ENCODE measurements around the gene CRYGB. TPM values are rescaled to one million over a fixed set of nuclear protein-coding genes. Genes with fewer than 3 reads are reported as not detected.
A peak's percentile ranks its signal among the peaks of the same experiment; 100 is the strongest.

The CRYGB gene
- total and polyA plus RNA-seq, 2 of the 13 experiments (the other 11 are each of a cell fraction or from before 2014, with no cell fraction given): not detected

- TF ChIP-seq RARA (CRISPR knock-in tag; IDR thresholded peaks at IDR 0.05): 0 out of 2 replicates have a peak, but pooled peaks have one; percentile 21
- TF ChIP-seq, protein P1, sequence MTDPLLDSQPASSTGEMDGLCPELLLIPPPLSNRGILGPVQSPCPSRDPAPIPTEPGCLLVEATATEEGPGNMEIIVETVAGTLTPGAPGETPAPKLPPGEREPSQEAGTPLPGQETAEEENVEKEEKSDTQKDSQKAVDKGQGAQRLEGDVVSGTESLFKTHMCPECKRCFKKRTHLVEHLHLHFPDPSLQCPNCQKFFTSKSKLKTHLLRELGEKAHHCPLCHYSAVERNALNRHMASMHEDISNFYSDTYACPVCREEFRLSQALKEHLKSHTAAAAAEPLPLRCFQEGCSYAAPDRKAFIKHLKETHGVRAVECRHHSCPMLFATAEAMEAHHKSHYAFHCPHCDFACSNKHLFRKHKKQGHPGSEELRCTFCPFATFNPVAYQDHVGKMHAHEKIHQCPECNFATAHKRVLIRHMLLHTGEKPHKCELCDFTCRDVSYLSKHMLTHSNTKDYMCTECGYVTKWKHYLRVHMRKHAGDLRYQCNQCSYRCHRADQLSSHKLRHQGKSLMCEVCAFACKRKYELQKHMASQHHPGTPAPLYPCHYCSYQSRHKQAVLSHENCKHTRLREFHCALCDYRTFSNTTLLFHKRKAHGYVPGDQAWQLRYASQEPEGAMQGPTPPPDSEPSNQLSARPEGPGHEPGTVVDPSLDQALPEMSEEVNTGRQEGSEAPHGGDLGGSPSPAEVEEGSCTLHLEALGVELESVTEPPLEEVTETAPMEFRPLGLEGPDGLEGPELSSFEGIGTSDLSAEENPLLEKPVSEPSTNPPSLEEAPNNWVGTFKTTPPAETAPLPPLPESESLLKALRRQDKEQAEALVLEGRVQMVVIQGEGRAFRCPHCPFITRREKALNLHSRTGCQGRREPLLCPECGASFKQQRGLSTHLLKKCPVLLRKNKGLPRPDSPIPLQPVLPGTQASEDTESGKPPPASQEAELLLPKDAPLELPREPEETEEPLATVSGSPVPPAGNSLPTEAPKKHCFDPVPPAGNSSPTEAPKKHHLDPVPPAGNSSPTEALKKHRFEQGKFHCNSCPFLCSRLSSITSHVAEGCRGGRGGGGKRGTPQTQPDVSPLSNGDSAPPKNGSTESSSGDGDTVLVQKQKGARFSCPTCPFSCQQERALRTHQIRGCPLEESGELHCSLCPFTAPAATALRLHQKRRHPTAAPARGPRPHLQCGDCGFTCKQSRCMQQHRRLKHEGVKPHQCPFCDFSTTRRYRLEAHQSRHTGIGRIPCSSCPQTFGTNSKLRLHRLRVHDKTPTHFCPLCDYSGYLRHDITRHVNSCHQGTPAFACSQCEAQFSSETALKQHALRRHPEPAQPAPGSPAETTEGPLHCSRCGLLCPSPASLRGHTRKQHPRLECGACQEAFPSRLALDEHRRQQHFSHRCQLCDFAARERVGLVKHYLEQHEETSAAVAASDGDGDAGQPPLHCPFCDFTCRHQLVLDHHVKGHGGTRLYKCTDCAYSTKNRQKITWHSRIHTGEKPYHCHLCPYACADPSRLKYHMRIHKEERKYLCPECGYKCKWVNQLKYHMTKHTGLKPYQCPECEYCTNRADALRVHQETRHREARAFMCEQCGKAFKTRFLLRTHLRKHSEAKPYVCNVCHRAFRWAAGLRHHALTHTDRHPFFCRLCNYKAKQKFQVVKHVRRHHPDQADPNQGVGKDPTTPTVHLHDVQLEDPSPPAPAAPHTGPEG (CRISPR knock-in tag; IDR thresholded peaks at IDR 0.05): no peak
- TF ChIP-seq PHB2 (IDR thresholded peaks at IDR 0.05; ENCODE audit: partially characterized antibody): no peak
- no peak for TF ChIP-seq FOXK1 (CRISPR knock-in tag; IDR thresholded peaks at IDR 0.05; ENCODE audit: borderline replicate concordance, low read depth)
- TF ChIP-seq ZNF878 (CRISPR knock-in tag; IDR thresholded peaks at IDR 0.05): no peak
- no peak for TF ChIP-seq CSRNP2 (CRISPR knock-in tag; conservative IDR thresholded peaks at IDR 0.05; ENCODE audit: low read depth)
- TF ChIP-seq HNF4A (CRISPR knock-in tag; IDR thresholded peaks at IDR 0.05): peak; percentile 70
- peak; percentile 50; the same call in 1 of the 2 replicates for TF ChIP-seq BCL3 (CRISPR knock-in tag; IDR thresholded peaks at IDR 0.05)
- peak; percentile 68; the same call in 1 of the 2 replicates for TF ChIP-seq ZSCAN9 (CRISPR knock-in tag; IDR thresholded peaks at IDR 0.05; ENCODE audit: borderline replicate concordance)
- TF ChIP-seq, protein P2, sequence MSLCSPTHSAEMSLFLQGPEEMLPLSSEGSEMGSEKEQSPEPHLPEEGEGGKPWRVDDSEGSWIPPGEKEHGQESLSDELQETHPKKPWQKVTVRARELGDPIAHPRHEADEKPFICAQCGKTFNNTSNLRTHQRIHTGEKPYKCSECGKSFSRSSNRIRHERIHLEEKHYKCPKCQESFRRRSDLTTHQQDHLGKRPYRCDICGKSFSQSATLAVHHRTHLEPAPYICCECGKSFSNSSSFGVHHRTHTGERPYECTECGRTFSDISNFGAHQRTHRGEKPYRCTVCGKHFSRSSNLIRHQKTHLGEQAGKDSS (CRISPR knock-in tag; IDR thresholded peaks at IDR 0.05; ENCODE audit: borderline replicate concordance, low read depth): no peak
- TF ChIP-seq EP300 (IDR thresholded peaks at IDR 0.05; ENCODE audit: low read depth in 2 of 2, low read length in 2 of 2): peak in 1 of 2 experiments; percentile 46; a peak in 1 of 4 replicates
- TF ChIP-seq EP300 (CRISPR knock-in tag; IDR thresholded peaks at IDR 0.05; ENCODE audit: borderline replicate concordance): no peak
- TF ChIP-seq ZNF614 (CRISPR knock-in tag; IDR thresholded peaks at IDR 0.05; ENCODE audit: borderline replicate concordance): peak; percentile 40; the same call in 1 of the 2 replicates
- no peak for TF ChIP-seq SALL2 (CRISPR knock-in tag; IDR thresholded peaks at IDR 0.05)
- peak; percentile 24; the same call in 1 of the 2 replicates for TF ChIP-seq MED1 (CRISPR knock-in tag; IDR thresholded peaks at IDR 0.05)
- no peak for TF ChIP-seq ZNF484 (CRISPR knock-in tag; IDR thresholded peaks at IDR 0.05; ENCODE audit: borderline replicate concordance, low read depth)
Measured at GRCh38 chr2:208134928-208135586, 10.9 kb downstream of the CRYGB start (continued).

Measured in HepG2 (cell line).